GM13976 (cell line): ENCODE results near the gene MICALL2.

Source experiments
- DNase-seq: peaks from one replicate; pipeline ENCODE4 v3.0.0; 2012; ENCODE audit warnings: low spot score
- in situ Hi-C: fragments of 300-500 bp; cut with MboI; formaldehyde crosslinking; loops from one replicate; pipeline ENCODE4 v1.12.0; 2022; ENCODE audit warnings: low sequenced_read_pairs, mixed read lengths, inconsistent platforms; ENCODE audit not compliant: unreplicated experiment
- TF ChIP-seq, protein P1 (sequence below): IDR thresholded peaks from 2 replicates; pipeline ENCODE4 v1.5.1; 2012; ENCODE audit warnings: borderline replicate concordance, mild to moderate bottlenecking; ENCODE audit not compliant: insufficient read depth; ENCODE audit errors: extremely low read depth, missing control alignments, control extremely low read depth

MICALL2 gene

DNA sequence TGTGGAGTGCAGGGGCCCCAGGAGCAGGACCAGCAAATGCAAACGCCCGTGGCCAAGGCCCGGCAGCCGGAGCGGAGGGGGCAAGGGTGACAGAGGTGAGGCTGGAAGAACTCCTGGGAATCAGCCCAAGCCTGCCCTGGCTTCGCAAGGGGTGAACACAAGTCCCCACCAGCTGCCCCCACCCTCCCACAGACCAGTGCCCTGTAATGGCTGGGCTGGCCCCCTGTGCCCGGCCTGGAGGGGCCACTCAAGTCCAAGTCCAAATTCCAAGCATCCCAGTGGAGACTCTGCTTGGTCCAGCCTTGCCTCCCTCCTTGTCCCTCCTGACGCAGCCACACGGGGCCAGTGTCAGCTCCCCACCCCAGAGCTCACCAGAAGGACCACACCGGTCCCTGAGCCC, 28.0 kb downstream of the MICALL2 start:
- in situ Hi-C loops, result no loop called here
- no peak for DNase-seq
- TF ChIP-seq, protein P1, sequence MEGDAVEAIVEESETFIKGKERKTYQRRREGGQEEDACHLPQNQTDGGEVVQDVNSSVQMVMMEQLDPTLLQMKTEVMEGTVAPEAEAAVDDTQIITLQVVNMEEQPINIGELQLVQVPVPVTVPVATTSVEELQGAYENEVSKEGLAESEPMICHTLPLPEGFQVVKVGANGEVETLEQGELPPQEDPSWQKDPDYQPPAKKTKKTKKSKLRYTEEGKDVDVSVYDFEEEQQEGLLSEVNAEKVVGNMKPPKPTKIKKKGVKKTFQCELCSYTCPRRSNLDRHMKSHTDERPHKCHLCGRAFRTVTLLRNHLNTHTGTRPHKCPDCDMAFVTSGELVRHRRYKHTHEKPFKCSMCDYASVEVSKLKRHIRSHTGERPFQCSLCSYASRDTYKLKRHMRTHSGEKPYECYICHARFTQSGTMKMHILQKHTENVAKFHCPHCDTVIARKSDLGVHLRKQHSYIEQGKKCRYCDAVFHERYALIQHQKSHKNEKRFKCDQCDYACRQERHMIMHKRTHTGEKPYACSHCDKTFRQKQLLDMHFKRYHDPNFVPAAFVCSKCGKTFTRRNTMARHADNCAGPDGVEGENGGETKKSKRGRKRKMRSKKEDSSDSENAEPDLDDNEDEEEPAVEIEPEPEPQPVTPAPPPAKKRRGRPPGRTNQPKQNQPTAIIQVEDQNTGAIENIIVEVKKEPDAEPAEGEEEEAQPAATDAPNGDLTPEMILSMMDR, result no peak

DNA sequence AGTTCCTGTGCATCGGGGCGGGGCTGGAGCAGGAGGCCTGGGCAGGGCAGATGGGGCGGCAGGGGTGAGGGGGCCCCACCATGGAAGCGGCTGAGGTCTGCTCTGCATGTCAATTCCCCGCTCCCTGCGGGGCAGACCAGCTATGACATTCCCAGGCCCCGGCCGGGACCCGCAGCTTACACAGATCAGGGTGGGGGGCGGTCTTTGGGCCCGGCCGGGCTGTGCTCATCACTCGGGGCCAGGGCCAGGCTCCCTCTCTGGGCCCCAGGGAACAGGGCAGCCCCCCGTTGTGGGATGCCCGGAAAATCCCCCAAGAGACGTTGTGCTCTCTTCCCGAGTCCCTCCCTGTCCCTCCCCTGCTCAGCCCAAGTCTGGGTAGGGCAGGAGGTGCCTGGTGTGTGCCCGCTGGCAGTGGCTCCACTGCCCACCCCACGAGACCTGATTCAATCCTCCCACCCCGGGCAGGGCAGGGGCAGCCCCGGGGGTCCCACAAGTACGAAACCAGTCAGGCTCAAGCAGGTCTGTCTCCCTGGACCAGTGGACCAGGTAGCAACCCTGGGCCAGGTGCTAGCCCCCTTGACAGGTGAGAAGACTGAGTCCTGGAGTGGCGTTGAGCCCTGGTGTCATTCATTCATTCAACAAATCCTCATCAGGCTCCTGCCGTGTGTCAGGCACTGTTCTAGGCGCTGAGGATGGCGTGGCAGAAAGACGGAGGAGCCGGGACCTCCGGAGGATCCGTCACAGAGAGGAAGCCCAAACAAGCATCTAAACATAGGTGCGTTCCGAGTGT, 29.0 kb downstream of the MICALL2 start:
- in situ Hi-C loops, result no loop called here
- DNase-seq, result no peak
- TF ChIP-seq, protein P1, result no peak

DNA sequence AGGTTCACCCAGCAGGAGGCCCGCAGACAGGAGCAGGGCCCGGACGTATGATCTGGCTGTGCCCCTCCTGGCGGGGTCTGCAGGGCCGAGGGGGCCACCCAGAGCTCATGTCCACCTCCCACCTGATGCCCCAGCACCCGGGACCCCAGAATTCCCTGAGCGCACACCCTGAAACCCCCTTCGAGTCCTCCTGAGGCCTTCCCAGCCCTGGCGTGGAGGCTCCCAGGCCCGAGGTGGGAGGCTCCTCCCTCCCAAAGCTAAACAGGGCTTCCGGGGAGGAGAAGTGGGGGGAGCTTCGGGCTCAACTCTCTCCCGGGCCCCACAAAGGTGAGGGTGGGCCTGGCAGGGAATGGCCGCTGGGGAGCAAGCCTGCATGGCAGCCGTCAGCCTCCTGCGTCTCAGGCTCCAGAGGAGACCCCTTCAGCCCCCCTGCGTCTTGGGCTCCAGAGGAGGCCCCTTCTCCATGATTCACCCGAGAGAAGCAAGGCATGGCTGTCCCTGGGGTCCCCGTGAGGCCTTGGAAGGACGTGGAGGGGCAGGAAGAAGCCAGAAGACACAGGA, 30.2 kb downstream of the MICALL2 start:
- in situ Hi-C loops, result no loop called here
- DNase-seq, result no peak
- TF ChIP-seq, protein P1, result no peak

GRCh38 chr7:1427064-1427657, 32.1 kb downstream of the MICALL2 start:
- in situ Hi-C loops, result no loop called here
- TF ChIP-seq, protein P1, result no peak
- no peak for DNase-seq

DNA sequence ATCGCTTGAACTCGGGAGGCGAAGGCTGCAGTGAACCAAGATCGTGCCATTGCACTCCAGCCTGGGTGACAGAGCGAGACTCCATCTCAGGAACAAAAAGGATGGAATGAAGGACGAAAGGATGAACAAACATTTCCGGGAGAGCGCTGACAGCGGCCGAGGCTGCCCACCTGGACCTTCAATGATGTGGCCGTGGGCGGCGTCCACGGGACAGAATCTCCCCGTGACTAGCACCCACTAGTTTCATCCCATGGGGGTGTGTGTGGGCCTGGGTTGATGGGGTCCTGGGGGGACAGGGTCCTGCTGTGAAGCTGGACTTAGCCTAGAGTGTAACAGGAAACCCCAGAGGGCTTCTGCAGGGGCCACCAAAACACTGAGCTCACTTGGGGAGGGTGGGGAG, 32.8 kb downstream of the MICALL2 start:
- TF ChIP-seq, protein P1, result no peak
- in situ Hi-C loops, result no loop called here
- no peak for DNase-seq

GRCh38 chr7:1425292-1426136, 33.8 kb downstream of the MICALL2 start:
- no peak for DNase-seq
- TF ChIP-seq, protein P1, result no peak
- in situ Hi-C loops, result no loop called here
